ENCODE data around the gene RAB38.

The RAB38 gene

GRCh38 chr11:88169881-88170280 lies 5.4 kb downstream of the RAB38 start:
- DNase-seq (ENCODE audit: low spot score), result no peak

- DNase-seq (ENCODE audit: low spot score), result no peak
Measured at GRCh38 chr11:88169471-88169870, 5.8 kb downstream of the RAB38 start.

GRCh38 chr11:88167853-88168252 lies 7.4 kb downstream of the RAB38 start:
- no peak for DNase-seq (ENCODE audit: low spot score)

- no peak for DNase-seq (ENCODE audit: low spot score)
Measured at GRCh38 chr11:88164806-88165585, 10.2 kb downstream of the RAB38 start.

GRCh38 chr11:88164320-88164719 lies 10.9 kb downstream of the RAB38 start:
- DNase-seq (ENCODE audit: low spot score), result no peak

GRCh38 chr11:88158081-88158480 lies 17.2 kb downstream of the RAB38 start:
- no peak for DNase-seq (ENCODE audit: low spot score)

GRCh38 chr11:88157370-88157769 lies 17.9 kb downstream of the RAB38 start:
- DNase-seq (ENCODE audit: low spot score), result no peak

GRCh38 chr11:88152381-88152780 lies 22.9 kb downstream of the RAB38 start:
- no peak for DNase-seq (ENCODE audit: low spot score)

GRCh38 chr11:88151709-88152265 lies 23.5 kb downstream of the RAB38 start:
- DNase-seq (ENCODE audit: low spot score), result no peak

- no peak for DNase-seq (ENCODE audit: low spot score)
Measured at GRCh38 chr11:88146106-88146505, 29.1 kb downstream of the RAB38 start.

GRCh38 chr11:88139865-88140264 lies 35.4 kb downstream of the RAB38 start:
- no peak for DNase-seq (ENCODE audit: low spot score)

- no peak for DNase-seq (ENCODE audit: low spot score)
Measured at GRCh38 chr11:88131764-88132470, 43.3 kb downstream of the RAB38 start.

- DNase-seq (ENCODE audit: low spot score), result no peak
Measured at GRCh38 chr11:88122956-88123355, 52.3 kb downstream of the RAB38 start.

- no peak for DNase-seq (ENCODE audit: low spot score)
Measured at GRCh38 chr11:88119561-88119960, 55.7 kb downstream of the RAB38 start.

- no peak for DNase-seq (ENCODE audit: low spot score)
Measured at GRCh38 chr11:88117281-88117858, 57.9 kb downstream of the RAB38 start.

GRCh38 chr11:88115828-88116755 lies 59.2 kb downstream of the RAB38 start:
- no peak for DNase-seq (ENCODE audit: low spot score)

GRCh38 chr11:88114486-88115045 lies 60.7 kb downstream of the RAB38 start:
- DNase-seq (ENCODE audit: low spot score), result no peak

- DNase-seq (ENCODE audit: low spot score), result no peak
Measured at GRCh38 chr11:88106666-88107065, 68.6 kb downstream of the RAB38 start.

GRCh38 chr11:88105951-88106350 lies 69.3 kb downstream of the RAB38 start:
- DNase-seq (ENCODE audit: low spot score), result no peak

- no peak for DNase-seq (ENCODE audit: low spot score)
Measured at GRCh38 chr11:88105526-88105925, 69.7 kb downstream of the RAB38 start.

GRCh38 chr11:88104408-88104807 lies 70.8 kb downstream of the RAB38 start:
- no peak for DNase-seq (ENCODE audit: low spot score)

Measured in activated CD4-positive, alpha-beta T cell treated with anti-CD3 and anti-CD28 coated beads, Interleukin-2, Interleukin-4, amounts not matched to agents 100 ng/mL and 50 ng/mL, durations not matched to agents 16 hours and 8 hours (primary cell).